ENCODE measurements around the gene ZBTB46.
"Not testable (repeated sequence)": the region's sequence is repeated elsewhere in the genome, so short reads cannot be mapped to it uniquely, and the experiment has no call there.

Gene ZBTB46

GRCh38 chr20:63830841-63831588 is at the start of gene ZBTB46:
Gene ZBTB46 (minus strand): TSS chr20:63831264. CDS start chr20:63790757, 40,507 bp downstream.
- DNase-seq = peak; percentile 35

- DNase-seq = no peak
Observed at GRCh38 chr20:63878899-63879663, 48.0 kb upstream of the ZBTB46 start.

- no peak for DNase-seq
Observed at GRCh38 chr20:63877755-63878470, 46.8 kb upstream of the ZBTB46 start.

- DNase-seq = no peak
Observed at GRCh38 chr20:63876489-63877036, 45.5 kb upstream of the ZBTB46 start.

- DNase-seq = not testable (repeated sequence)
Observed at GRCh38 chr20:63874241-63874640, 43.2 kb upstream of the ZBTB46 start.

- peak; percentile 70 for DNase-seq
Observed at GRCh38 chr20:63873477-63873971, 42.5 kb upstream of the ZBTB46 start.

- DNase-seq = no peak
Observed at GRCh38 chr20:63868264-63868663, 37.2 kb upstream of the ZBTB46 start.

- DNase-seq = not testable (repeated sequence)
Observed at GRCh38 chr20:63867042-63867441, 36.0 kb upstream of the ZBTB46 start.

- peak; percentile 98 for DNase-seq
Observed at GRCh38 chr20:63864978-63865640, 34.0 kb upstream of the ZBTB46 start, which contains the start of gene TPD52L2. Gene TPD52L2 (plus strand): TSS chr20:63865270. CDS start chr20:63865366, 96 bp downstream.

- DNase-seq = no peak
Observed at GRCh38 chr20:63864545-63864977, 33.5 kb upstream of the ZBTB46 start.

- DNase-seq = peak; percentile 98
Observed at GRCh38 chr20:63863798-63864544, 32.9 kb upstream of the ZBTB46 start.

- DNase-seq = no peak
Observed at GRCh38 chr20:63863021-63863797, 32.1 kb upstream of the ZBTB46 start.

- DNase-seq = no peak
Observed at GRCh38 chr20:63861981-63862901, 31.2 kb upstream of the ZBTB46 start.

GRCh38 chr20:63861365-63861934 is 30.4 kb upstream of the ZBTB46 start, which contains the start of gene ABHD16B:
Gene ABHD16B (plus strand): TSS chr20:63861498. CDS start chr20:63861541, 43 bp downstream.
- DNase-seq = no peak

GRCh38 chr20:63860325-63861051 is 29.4 kb upstream of the ZBTB46 start:
- DNase-seq = peak; percentile 59

- no peak for DNase-seq
Observed at GRCh38 chr20:63859166-63859699, 28.2 kb upstream of the ZBTB46 start.

GRCh38 chr20:63858393-63859165 is 27.5 kb upstream of the ZBTB46 start:
- peak; percentile 66 for DNase-seq
